Measurements from ENCODE around the gene RNF43.

- TF ChIP-seq, protein P1, sequence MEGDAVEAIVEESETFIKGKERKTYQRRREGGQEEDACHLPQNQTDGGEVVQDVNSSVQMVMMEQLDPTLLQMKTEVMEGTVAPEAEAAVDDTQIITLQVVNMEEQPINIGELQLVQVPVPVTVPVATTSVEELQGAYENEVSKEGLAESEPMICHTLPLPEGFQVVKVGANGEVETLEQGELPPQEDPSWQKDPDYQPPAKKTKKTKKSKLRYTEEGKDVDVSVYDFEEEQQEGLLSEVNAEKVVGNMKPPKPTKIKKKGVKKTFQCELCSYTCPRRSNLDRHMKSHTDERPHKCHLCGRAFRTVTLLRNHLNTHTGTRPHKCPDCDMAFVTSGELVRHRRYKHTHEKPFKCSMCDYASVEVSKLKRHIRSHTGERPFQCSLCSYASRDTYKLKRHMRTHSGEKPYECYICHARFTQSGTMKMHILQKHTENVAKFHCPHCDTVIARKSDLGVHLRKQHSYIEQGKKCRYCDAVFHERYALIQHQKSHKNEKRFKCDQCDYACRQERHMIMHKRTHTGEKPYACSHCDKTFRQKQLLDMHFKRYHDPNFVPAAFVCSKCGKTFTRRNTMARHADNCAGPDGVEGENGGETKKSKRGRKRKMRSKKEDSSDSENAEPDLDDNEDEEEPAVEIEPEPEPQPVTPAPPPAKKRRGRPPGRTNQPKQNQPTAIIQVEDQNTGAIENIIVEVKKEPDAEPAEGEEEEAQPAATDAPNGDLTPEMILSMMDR (IDR thresholded peaks at IDR 0.05), result no peak
- no peak for TF ChIP-seq POLR2AphosphoS5 (IDR thresholded peaks at IDR 0.05)
These were observed 19.5 kb upstream of the RNF43 start for GRCh38 chr17:58436805-58437239.
